GM12878 (cell line): ENCODE results near the gene AMBP. TPM values are rescaled to one million over a fixed set of nuclear protein-coding genes. Genes with fewer than 3 reads are reported as not detected.

Experiments
- ATAC-seq: fragments of 200-7000 bp; cut with Tn5 transposase; 3 replicates; pipeline ENCODE4 v1.9.1; 2020; ENCODE audit warnings: mild to moderate bottlenecking, moderate library complexity
- BruUV-seq: library from RNA; stranded (reverse); fragments of 400-500 nt; replicated peaks from 2 replicates; lab custom pipeline; 2021; lab: Mats Ljungman, UMichigan
- CTCF ChIA-PET: fragments of 300-600 bp; sonication (Branson Sonifier 250); formaldehyde crosslinking; extraction: SDS; loops from one replicate; lab custom pipeline; 2021; ENCODE audit warnings: inconsistent platforms; lab: Yijun Ruan, JAX
- POLR2A ChIA-PET: fragments of 350-600 bp; formaldehyde crosslinking; extraction: SDS; loops from one replicate; lab custom pipeline; 2021; ENCODE audit warnings: inconsistent platforms; lab: Charles Lee
- RAD21 ChIA-PET: fragments of 300-600 bp; sonication (Branson Sonifier 250); formaldehyde crosslinking; loops from one replicate; lab custom pipeline; 2023; ENCODE audit warnings: antibody characterized with exemption; ENCODE audit not compliant: unreplicated experiment; lab: Charles Lee
- SMC1A ChIA-PET: fragments of 300-600 bp; sonication (Branson Sonifier 250); formaldehyde crosslinking; loops from one replicate; lab custom pipeline; 2023; ENCODE audit not compliant: unreplicated experiment, uncharacterized antibody; lab: Charles Lee
- DNase-seq: peaks from one replicate; pipeline ENCODE4 v3.0.0-alpha.2; 2011; ENCODE audit warnings: low read depth, low spot score
- FAIRE-seq: peaks from 3 replicates; lab custom pipeline; 2011; peaks lifted over from hg19 to GRCh38; lab: Jason Lieb, UNC
- H2AFZ ChIP-seq: 2 replicates; pipeline ENCODE4 v1.6.0; 2011; ENCODE audit warnings: low read depth, low read length, control low read depth; ENCODE audit not compliant: control insufficient read depth
- H3K27ac ChIP-seq: 2 replicates; pipeline ENCODE4 v1.5.1; 2011; ENCODE audit warnings: control low read depth; ENCODE audit not compliant: control insufficient read depth, insufficient read depth
- H3K27me3 ChIP-seq, 2 experiments: replicated peaks in 1 of 2; 2 replicates each; pipeline versions ENCODE4 v1.6.0 to v1.6.1; 2011; ENCODE audit warnings: low read length in 1 of 2; ENCODE audit not compliant: control insufficient read depth in 2 of 2, insufficient read depth in 2 of 2
- H3K36me3 ChIP-seq, 2 experiments: 2 replicates each; pipeline ENCODE4 v1.5.1; 2011; ENCODE audit warnings: low read length in 1 of 2; ENCODE audit not compliant: control insufficient read depth in 2 of 2, insufficient read depth in 2 of 2
- H3K4me1 ChIP-seq: 2 replicates; pipeline ENCODE4 v1.6.1; 2011; ENCODE audit warnings: mild to moderate bottlenecking, low read length, moderate library complexity, mixed read lengths; ENCODE audit not compliant: control insufficient read depth, insufficient read depth
- H3K4me2 ChIP-seq: 2 replicates; pipeline ENCODE4 v1.6.0; 2011; ENCODE audit warnings: control low read depth; ENCODE audit not compliant: control insufficient read depth, insufficient read depth
- H3K4me3 ChIP-seq: fragments of 200-600 bp; sonication (generic); 2 replicates; pipeline ENCODE4 v1.5.1; 2016
- H3K79me2 ChIP-seq: 2 replicates; pipeline ENCODE4 v1.6.0; 2011; ENCODE audit warnings: low read length; ENCODE audit not compliant: control insufficient read depth, insufficient read depth
- H3K9ac ChIP-seq: 2 replicates; pipeline ENCODE4 v1.8.0; 2011; ENCODE audit warnings: low read length, control low read depth, mixed read lengths; ENCODE audit not compliant: control insufficient read depth, insufficient read depth
- H3K9me3 ChIP-seq: replicated peaks from 3 replicates; pipeline ENCODE4 v1.5.1; 2011; ENCODE audit warnings: mild to moderate bottlenecking, low read length; ENCODE audit not compliant: control insufficient read depth, insufficient read depth
- H4K20me1 ChIP-seq: 2 replicates; pipeline ENCODE4 v1.6.0; 2011; ENCODE audit not compliant: control insufficient read depth, insufficient read depth
- BACH1 ChIP-seq: fragments of 450-650 bp; IDR thresholded peaks from 2 replicates; pipeline ENCODE4 v1.6.1; 2017; ENCODE audit warnings: mild to moderate bottlenecking, borderline replicate concordance
- HCFC1 ChIP-seq: fragments of 150-350 bp; IDR thresholded peaks from 2 replicates; pipeline ENCODE4 v1.6.1; 2014; ENCODE audit warnings: low read length
- HDAC2 ChIP-seq: fragments of 200-600 bp; sonication (generic); IDR thresholded peaks from 2 replicates; pipeline ENCODE4 v1.6.1; 2017
- IKZF1 ChIP-seq: fragments of 450-650 bp; conservative IDR thresholded peaks from 2 replicates; pipeline ENCODE4 v1.6.1; 2017; ENCODE audit warnings: antibody characterized with exemption, mild to moderate bottlenecking
- LARP7 ChIP-seq: fragments of 450-650 bp; IDR thresholded peaks from 2 replicates; pipeline ENCODE4 v1.6.1; 2017; ENCODE audit warnings: mild to moderate bottlenecking
- NRF1 ChIP-seq: conservative IDR thresholded peaks from 2 replicates; pipeline ENCODE4 v1.6.1; 2011; ENCODE audit warnings: mild to moderate bottlenecking, low read depth, low read length, improper control_type of control experiment
- POLR2AphosphoS2 ChIP-seq: IDR thresholded peaks from 2 replicates; pipeline ENCODE4 v1.6.1; 2011; ENCODE audit warnings: low read depth, mild to moderate bottlenecking, low read length, improper control_type of control experiment, moderate library complexity
- POU2F2 ChIP-seq: IDR thresholded peaks from 3 replicates; pipeline ENCODE4 v1.6.1; 2011; ENCODE audit warnings: low read depth, mild to moderate bottlenecking, low read length, borderline replicate concordance
- RFX5 ChIP-seq: IDR thresholded peaks from 2 replicates; pipeline ENCODE4 v1.6.1; 2011; ENCODE audit warnings: low read depth, low read length, improper control_type of control experiment
- SREBF2 ChIP-seq: IDR thresholded peaks from 2 replicates; pipeline ENCODE4 v1.6.1; 2012; ENCODE audit warnings: mild to moderate bottlenecking, low read length
- STAT1 ChIP-seq: fragments of 450-650 bp; conservative IDR thresholded peaks from 2 replicates; pipeline ENCODE4 v1.6.1; 2014; ENCODE audit warnings: antibody characterized with exemption, mild to moderate bottlenecking
- TAF1 ChIP-seq: IDR thresholded peaks from 2 replicates; pipeline ENCODE4 v1.6.1; 2011; ENCODE audit warnings: mild to moderate bottlenecking, low read depth, low read length, borderline replicate concordance
- ZNF592 ChIP-seq: fragments of 450-650 bp; IDR thresholded peaks from 2 replicates; pipeline ENCODE4 v1.6.1; 2017; ENCODE audit warnings: mild to moderate bottlenecking, moderate library complexity
- WGBS: methylation state at CpG from one replicate; pipeline ENCODE4 v1.1.6; 2016; ENCODE audit warnings: low lambda C conversion rate; ENCODE audit not compliant: insufficient replicate concordance, insufficient coverage; ENCODE audit errors: missing lambda C conversion rate; 5-methylcytosine and 5-hydroxymethylcytosine counted together
- in situ Hi-C: fragments of 300-500 bp; cut with MboI; formaldehyde crosslinking; loops from 9 replicates; pipeline ENCODE4 v1.14.3; 2018; ENCODE audit warnings: mixed read lengths
- intact Hi-C: fragments of 100-400 bp; cut with micrococcal nuclease; formaldehyde crosslinking; loops from one replicate; pipeline ENCODE4 v1.14.2; 2022; ENCODE audit not compliant: unreplicated experiment
- polyA plus RNA-seq, 11 experiments: library from polyadenylated mRNA; depleted of rRNA in 4 of 11; unstranded in 6 of 11; stranded (reverse) in 5 of 11; fragments of >200 nt; fragmentation: Nextera tagmentation in 4 of 11; fragmentation: Illumina TruSeq in 1 of 11; extraction: Ambion mirVana in 4 of 11; extraction: Trizol in 1 of 11; gene quantifications; 1 replicate in 1 of 11; 2 replicates in 10 of 11; pipeline versions ENCODE4 v1.2.1 to v1.2.3, GENCODE V29; 2011 to 2016; ENCODE audit warnings: inconsistent platforms in 2 of 11, missing spikeins in 2 of 11, low read depth in 1 of 11
- total RNA-seq, 4 experiments: library from RNA; depleted of rRNA in 3 of 4; stranded (reverse); fragments of >200 nt in 3 of 4; fragmentation: Illumina TruSeq in 1 of 4; extraction: Trizol in 1 of 4; gene quantifications; 2 replicates each; pipeline versions ENCODE4 v1.2.1 to v1.2.3, GENCODE V29; 2013 to 2021
- TF ChIP-seq, protein P1 (sequence below): fragments of 450-650 bp; IDR thresholded peaks from 2 replicates; pipeline ENCODE4 v1.6.1; 2017; ENCODE audit warnings: mild to moderate bottlenecking, moderate library complexity

AMBP gene
- total and polyA plus RNA-seq, 10 of the 15 experiments (the other 5 are each of a cell fraction or from before 2014, with no cell fraction given), result 0.11 to 2.3 (median 0.18) TPM; not detected in 7

DNA sequence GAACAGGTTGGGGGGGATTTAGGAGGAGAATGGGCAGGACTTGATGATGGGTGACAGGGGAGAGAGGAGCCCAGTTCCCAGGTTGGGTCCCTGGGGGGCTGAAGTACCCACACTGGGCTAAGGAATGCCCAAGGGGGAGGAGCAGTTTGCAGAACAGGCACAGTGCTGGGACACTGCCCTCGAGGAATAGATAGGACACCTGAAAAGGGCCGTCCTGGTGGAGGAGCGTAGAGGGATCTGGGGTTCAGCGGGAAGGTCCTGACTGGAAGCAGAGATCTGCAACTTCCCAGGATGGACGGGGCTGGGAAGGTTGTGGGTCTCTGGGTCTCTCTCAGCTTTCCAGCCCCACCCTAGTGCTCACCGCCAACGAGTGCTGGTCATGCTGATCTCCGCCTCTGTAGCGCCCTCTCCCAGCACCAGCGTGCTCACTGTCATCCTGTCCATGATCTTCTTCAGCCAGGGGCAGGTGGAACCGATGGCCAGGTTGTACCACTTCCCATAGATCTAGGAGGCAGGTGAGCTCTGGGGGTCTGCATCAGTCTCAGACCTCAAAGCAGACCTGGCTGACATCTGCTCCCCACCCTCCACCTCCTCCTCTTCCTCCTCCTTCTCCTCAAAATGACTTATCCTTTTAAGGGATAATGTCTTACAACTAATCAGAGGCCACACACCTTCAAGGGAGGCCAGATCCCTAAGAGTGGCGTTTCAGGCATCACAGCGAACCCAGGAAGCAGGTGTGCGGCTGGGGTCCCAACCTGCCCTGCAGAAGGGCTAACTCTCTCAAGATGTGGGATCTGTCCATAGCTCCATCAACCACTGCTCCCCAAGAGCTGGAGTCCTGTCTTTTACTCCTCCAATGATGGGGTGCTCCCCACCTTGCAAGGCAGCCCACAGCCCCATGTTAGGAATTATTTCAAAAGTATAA lies 1.6 kb downstream of the AMBP start:
- Histone ChIP-seq H3K4me2 (no peak overlapping the region), H3K4me1 (no peaks in the 10 kb centered on the region), H3K36me3 (no peaks in the 10 kb centered on the region), H3K9ac (no peak overlapping the region), H3K4me3 (no peak overlapping the region), H2AFZ (no peak overlapping the region), H3K27me3 (no peaks in the 10 kb centered on the region; a peak in 1 of 4 replicates), H3K27ac (no peak overlapping the region), H4K20me1 (no peaks in the 10 kb centered on the region), H3K79me2 (no peaks in the 10 kb centered on the region), H3K9me3 (no peaks in the 10 kb centered on the region)
- BruUV-seq, result no TSS peak
- in situ Hi-C loops (loop anchor here (25.0 kb wide), 1 partner anchor 211 kb away; no protein-coding TSS in a partner anchor), intact Hi-C loops (no loop called here)
- FAIRE-seq (no peak), ATAC-seq (no peak), DNase-seq (no peak)
- ChIA-PET RAD21 (no interaction called here), POLR2A (no interaction called here), SMC1A (no interaction called here), CTCF (no interaction called here)
- 29% methylated on average over 13 of the region's 14 CpGs for WGBS
- TF ChIP-seq BACH1, result no peak
- no peak for TF ChIP-seq POU2F2
- no peak for TF ChIP-seq SREBF2
- no peak for TF ChIP-seq IKZF1
- no peak for TF ChIP-seq RFX5
- TF ChIP-seq HDAC2, result no peak
- no peak for TF ChIP-seq LARP7
- no peak for TF ChIP-seq HCFC1
- TF ChIP-seq ZNF592, result no peak
- no peak for TF ChIP-seq NRF1
- no peak for TF ChIP-seq POLR2AphosphoS2
- TF ChIP-seq, protein P1, sequence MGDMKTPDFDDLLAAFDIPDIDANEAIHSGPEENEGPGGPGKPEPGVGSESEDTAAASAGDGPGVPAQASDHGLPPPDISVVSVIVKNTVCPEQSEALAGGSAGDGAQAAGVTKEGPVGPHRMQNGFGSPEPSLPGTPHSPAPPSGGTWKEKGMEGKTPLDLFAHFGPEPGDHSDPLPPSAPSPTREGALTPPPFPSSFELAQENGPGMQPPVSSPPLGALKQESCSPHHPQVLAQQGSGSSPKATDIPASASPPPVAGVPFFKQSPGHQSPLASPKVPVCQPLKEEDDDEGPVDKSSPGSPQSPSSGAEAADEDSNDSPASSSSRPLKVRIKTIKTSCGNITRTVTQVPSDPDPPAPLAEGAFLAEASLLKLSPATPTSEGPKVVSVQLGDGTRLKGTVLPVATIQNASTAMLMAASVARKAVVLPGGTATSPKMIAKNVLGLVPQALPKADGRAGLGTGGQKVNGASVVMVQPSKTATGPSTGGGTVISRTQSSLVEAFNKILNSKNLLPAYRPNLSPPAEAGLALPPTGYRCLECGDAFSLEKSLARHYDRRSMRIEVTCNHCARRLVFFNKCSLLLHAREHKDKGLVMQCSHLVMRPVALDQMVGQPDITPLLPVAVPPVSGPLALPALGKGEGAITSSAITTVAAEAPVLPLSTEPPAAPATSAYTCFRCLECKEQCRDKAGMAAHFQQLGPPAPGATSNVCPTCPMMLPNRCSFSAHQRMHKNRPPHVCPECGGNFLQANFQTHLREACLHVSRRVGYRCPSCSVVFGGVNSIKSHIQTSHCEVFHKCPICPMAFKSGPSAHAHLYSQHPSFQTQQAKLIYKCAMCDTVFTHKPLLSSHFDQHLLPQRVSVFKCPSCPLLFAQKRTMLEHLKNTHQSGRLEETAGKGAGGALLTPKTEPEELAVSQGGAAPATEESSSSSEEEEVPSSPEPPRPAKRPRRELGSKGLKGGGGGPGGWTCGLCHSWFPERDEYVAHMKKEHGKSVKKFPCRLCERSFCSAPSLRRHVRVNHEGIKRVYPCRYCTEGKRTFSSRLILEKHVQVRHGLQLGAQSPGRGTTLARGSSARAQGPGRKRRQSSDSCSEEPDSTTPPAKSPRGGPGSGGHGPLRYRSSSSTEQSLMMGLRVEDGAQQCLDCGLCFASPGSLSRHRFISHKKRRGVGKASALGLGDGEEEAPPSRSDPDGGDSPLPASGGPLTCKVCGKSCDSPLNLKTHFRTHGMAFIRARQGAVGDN, result no peak
- no peak for TF ChIP-seq TAF1
- TF ChIP-seq STAT1, result no peak
